H1 (cell line): ENCODE measurements around the gene CCDC106. TPM values are rescaled to one million over a fixed set of nuclear protein-coding genes. Genes with fewer than 3 reads are reported as not detected.

Source experiments
- CTCF ChIA-PET: fragments of 300-600 bp; sonication (Branson Sonifier 250); formaldehyde crosslinking; loops from one replicate; lab custom pipeline; 2021; ENCODE audit not compliant: partially characterized antibody; lab: Charles Lee
- POLR2A ChIA-PET: fragments of 300-600 bp; sonication (Branson Sonifier 250); formaldehyde crosslinking; loops from one replicate; lab custom pipeline; 2021; ENCODE audit warnings: inconsistent platforms; ENCODE audit not compliant: partially characterized antibody; lab: Charles Lee
- DNase-seq, 2 experiments: peaks; one replicate each; pipeline versions ENCODE4 v3.0.0 to v3.0.0-alpha.2; 2010 to 2022; ENCODE audit warnings: low spot score in 2 of 2, low read depth in 1 of 2, mixed read lengths in 1 of 2
- FAIRE-seq: peaks from 2 replicates; lab custom pipeline; 2011; peaks lifted over from hg19 to GRCh38; lab: Jason Lieb, UNC
- H2AFZ ChIP-seq: 2 replicates; pipeline ENCODE4 v1.8.1; 2012; ENCODE audit warnings: low read length, inconsistent platforms
- H2AK5ac ChIP-seq: 2 replicates; pipeline ENCODE4 v1.6.1; 2013; ENCODE audit warnings: low read depth, low read length
- H2BK120ac ChIP-seq: replicated peaks from 2 replicates; pipeline ENCODE3; 2013; ENCODE audit warnings: low read depth, low read length, inconsistent platforms
- H2BK12ac ChIP-seq: 2 replicates; pipeline ENCODE4 v1.6.1; 2013; ENCODE audit warnings: low read depth, low read length
- H2BK15ac ChIP-seq: 2 replicates; pipeline ENCODE4 v1.6.1; 2013; ENCODE audit warnings: low read length
- H2BK20ac ChIP-seq: 2 replicates; pipeline ENCODE4 v1.6.1; 2013; ENCODE audit warnings: low read length
- H2BK5ac ChIP-seq: 2 replicates; pipeline ENCODE4 v1.6.1; 2013; ENCODE audit warnings: low read depth, low read length
- H3K14ac ChIP-seq: 2 replicates; pipeline ENCODE4 v1.6.1; 2013; ENCODE audit warnings: inconsistent platforms; ENCODE audit not compliant: insufficient read length
- H3K18ac ChIP-seq: 2 replicates; pipeline ENCODE4 v1.6.1; 2013; ENCODE audit warnings: low read length; ENCODE audit errors: extremely low read depth
- H3K23ac ChIP-seq: 2 replicates; pipeline ENCODE4 v1.6.1; 2013; ENCODE audit warnings: inconsistent platforms; ENCODE audit not compliant: insufficient read length
- H3K23me2 ChIP-seq: 2 replicates; pipeline ENCODE4 v1.6.1; 2013; ENCODE audit warnings: low read depth, low read length
- H3K27ac ChIP-seq: 2 replicates; pipeline ENCODE4 v1.6.1; 2011; ENCODE audit warnings: low read depth, low read length, inconsistent platforms
- H3K27me3 ChIP-seq, 4 experiments: replicated peaks in 1 of 4; 1 replicate in 1 of 4; 2 replicates in 3 of 4; pipeline versions ENCODE4 v1.6.1 to v1.8.1; 2011 to 2013; ENCODE audit warnings: low read length in 3 of 4, mild to moderate bottlenecking in 3 of 4, inconsistent platforms in 2 of 4, mixed read lengths in 2 of 4, moderate library complexity in 1 of 4; ENCODE audit not compliant: control insufficient read depth in 3 of 4, insufficient read depth in 3 of 4; ENCODE audit errors: extremely low read depth in 1 of 4
- H3K36me3 ChIP-seq, 4 experiments: 2 replicates each; pipeline versions ENCODE4 v1.6.1 to v1.8.1; 2011 to 2013; ENCODE audit warnings: mild to moderate bottlenecking in 4 of 4, low read length in 3 of 4, moderate library complexity in 2 of 4, control low read depth in 1 of 4, inconsistent platforms in 1 of 4; ENCODE audit not compliant: insufficient read depth in 4 of 4, control insufficient read depth in 2 of 4
- H3K4ac ChIP-seq: replicated peaks from 2 replicates; pipeline ENCODE3; 2013; ENCODE audit warnings: low read length, low read depth, mixed read lengths, inconsistent platforms; ENCODE audit not compliant: insufficient read length
- H3K4me1 ChIP-seq, 4 experiments: replicated peaks in 1 of 4; 1 replicate in 1 of 4; 2 replicates in 3 of 4; pipeline versions ENCODE4 v1.6.1 to v1.8.1; 2011 to 2013; ENCODE audit warnings: low read length in 3 of 4, inconsistent platforms in 2 of 4, mixed read lengths in 1 of 4; ENCODE audit not compliant: insufficient read depth in 4 of 4, control insufficient read depth in 3 of 4
- H3K4me2 ChIP-seq, 2 experiments: 2 replicates each; pipeline versions ENCODE4 v1.6.1 to v1.8.1; 2011 to 2013; ENCODE audit warnings: low read depth in 2 of 2, low read length in 2 of 2, control low read depth in 1 of 2, inconsistent platforms in 1 of 2, mild to moderate bottlenecking in 1 of 2; ENCODE audit not compliant: insufficient read depth in 1 of 2
- H3K4me3 ChIP-seq, 4 experiments: fragments of 200-600, 300-600 bp in 1 of 4; sonication (generic), shearing (Covaris generic), sonication (Bioruptor Twin) in 1 of 4; 2 replicates each; pipeline versions ENCODE4 v1.5.1 to v1.8.1; 2011 to 2016; ENCODE audit warnings: low read length in 4 of 4, low read depth in 3 of 4, control low read depth in 2 of 4, inconsistent platforms in 2 of 4, mild to moderate bottlenecking in 2 of 4, mixed read lengths in 1 of 4, moderate library complexity in 1 of 4; ENCODE audit not compliant: insufficient read depth in 2 of 4; ENCODE audit errors: extremely low read depth in 1 of 4
- H3K56ac ChIP-seq: replicated peaks from 2 replicates; pipeline ENCODE3; 2013; ENCODE audit warnings: low read depth, mild to moderate bottlenecking, mixed read lengths, low read length, inconsistent platforms; ENCODE audit not compliant: insufficient read length
- H3K79me1 ChIP-seq: 2 replicates; pipeline ENCODE4 v1.6.1; 2013; ENCODE audit warnings: low read depth, low read length, control low read depth
- H3K79me2 ChIP-seq, 2 experiments: 2 replicates each; pipeline versions ENCODE4 v1.6.1 to v1.8.1; 2012 to 2013; ENCODE audit warnings: low read length in 2 of 2, mild to moderate bottlenecking in 2 of 2, inconsistent platforms in 1 of 2; ENCODE audit not compliant: insufficient read depth in 2 of 2, control insufficient read depth in 1 of 2
- H3K9ac ChIP-seq, 4 experiments: replicated peaks in 1 of 4; 1 replicate in 1 of 4; 2 replicates in 3 of 4; pipeline versions ENCODE4 v1.6.1 to v1.8.1; 2011 to 2013; ENCODE audit warnings: low read depth in 3 of 4, low read length in 3 of 4, control low read depth in 2 of 4, mild to moderate bottlenecking in 2 of 4, moderate library complexity in 2 of 4, inconsistent platforms in 1 of 4; ENCODE audit errors: extremely low read depth in 1 of 4
- H3K9me3 ChIP-seq, 2 experiments: 2 replicates each; pipeline versions ENCODE4 v1.6.1 to v1.8.1; 2012 to 2013; ENCODE audit warnings: mild to moderate bottlenecking in 2 of 2, moderate library complexity in 2 of 2, control low read depth in 1 of 2, inconsistent platforms in 1 of 2, low read depth in 1 of 2, low read length in 1 of 2, mixed read lengths in 1 of 2; ENCODE audit not compliant: insufficient read depth in 2 of 2
- H4K20me1 ChIP-seq, 2 experiments: replicated peaks in 1 of 2; 2 replicates each; pipeline versions ENCODE3 to v1.8.1; 2011 to 2013; ENCODE audit warnings: inconsistent platforms in 2 of 2, low read length in 2 of 2, mild to moderate bottlenecking in 1 of 2; ENCODE audit not compliant: insufficient read depth in 2 of 2, control insufficient read depth in 1 of 2
- H4K5ac ChIP-seq: 2 replicates; pipeline ENCODE4 v1.6.1; 2013; ENCODE audit warnings: low read length, low read depth, mixed read lengths, inconsistent platforms; ENCODE audit not compliant: insufficient read length
- H4K8ac ChIP-seq: 2 replicates; pipeline ENCODE4 v1.8.0; 2013; ENCODE audit warnings: mild to moderate bottlenecking, moderate library complexity, low read length, inconsistent platforms; ENCODE audit not compliant: insufficient read depth; ENCODE audit errors: extremely low read depth
- H4K91ac ChIP-seq: replicated peaks from 2 replicates; pipeline ENCODE3; 2013; ENCODE audit warnings: low read length, mixed read lengths, inconsistent platforms; ENCODE audit not compliant: insufficient read length
- RAD21 ChIP-seq, 2 experiments: IDR thresholded peaks in 1 of 2; conservative IDR thresholded peaks in 1 of 2; 2 replicates each; pipeline ENCODE4 v1.6.1; 2011; ENCODE audit warnings: low read depth in 2 of 2, low read length in 2 of 2, improper control_type of control experiment in 1 of 2, inconsistent platforms in 1 of 2, mild to moderate bottlenecking in 1 of 2, moderate library complexity in 1 of 2
- WGBS, 2 experiments: shearing (Covaris generic) in 1 of 2; methylation state at CpG; one replicate each; pipeline versions ENCODE4 v1.1.6 to v1.1.7; 2013 to 2015; ENCODE audit warnings: low lambda C conversion rate in 2 of 2, mixed read lengths in 2 of 2, inconsistent platforms in 1 of 2, low coverage in 1 of 2, missing lambda C conversion rate in 1 of 2; ENCODE audit not compliant: insufficient replicate concordance in 2 of 2, insufficient coverage in 1 of 2, insufficient read length in 1 of 2; ENCODE audit errors: extremely low coverage in 1 of 2, missing lambda C conversion rate in 1 of 2; 5-methylcytosine and 5-hydroxymethylcytosine counted together
- polyA plus RNA-seq, 7 experiments: library from polyadenylated mRNA; depleted of rRNA in 3 of 7; stranded (reverse) in 5 of 7; unstranded in 2 of 7; fragments of >200 nt in 5 of 7; fragments of 200-250 nt in 2 of 7; gene quantifications; 1 replicate in 5 of 7; 2 replicates in 1 of 7; 4 replicates in 1 of 7; pipeline versions ENCODE4 v1.2.1 to v1.2.3, GENCODE V29; 2011 to 2013; ENCODE audit warnings: missing spikeins in 2 of 7, mixed read lengths in 2 of 7
- total RNA-seq: library from RNA; stranded (reverse); fragmentation: NEBNext Ultra II Directional; extraction: Animal tissue kit (Norgen Biotek cat#: 25700); gene quantifications from 2 replicates; pipeline ENCODE4 v1.2.1, GENCODE V29; 2021

Gene CCDC106
- total and polyA plus RNA-seq, 2 of the 8 experiments (the other 6 are each of a cell fraction or from before 2014, with no cell fraction given): 12.0 to 20.1 TPM

DNA sequence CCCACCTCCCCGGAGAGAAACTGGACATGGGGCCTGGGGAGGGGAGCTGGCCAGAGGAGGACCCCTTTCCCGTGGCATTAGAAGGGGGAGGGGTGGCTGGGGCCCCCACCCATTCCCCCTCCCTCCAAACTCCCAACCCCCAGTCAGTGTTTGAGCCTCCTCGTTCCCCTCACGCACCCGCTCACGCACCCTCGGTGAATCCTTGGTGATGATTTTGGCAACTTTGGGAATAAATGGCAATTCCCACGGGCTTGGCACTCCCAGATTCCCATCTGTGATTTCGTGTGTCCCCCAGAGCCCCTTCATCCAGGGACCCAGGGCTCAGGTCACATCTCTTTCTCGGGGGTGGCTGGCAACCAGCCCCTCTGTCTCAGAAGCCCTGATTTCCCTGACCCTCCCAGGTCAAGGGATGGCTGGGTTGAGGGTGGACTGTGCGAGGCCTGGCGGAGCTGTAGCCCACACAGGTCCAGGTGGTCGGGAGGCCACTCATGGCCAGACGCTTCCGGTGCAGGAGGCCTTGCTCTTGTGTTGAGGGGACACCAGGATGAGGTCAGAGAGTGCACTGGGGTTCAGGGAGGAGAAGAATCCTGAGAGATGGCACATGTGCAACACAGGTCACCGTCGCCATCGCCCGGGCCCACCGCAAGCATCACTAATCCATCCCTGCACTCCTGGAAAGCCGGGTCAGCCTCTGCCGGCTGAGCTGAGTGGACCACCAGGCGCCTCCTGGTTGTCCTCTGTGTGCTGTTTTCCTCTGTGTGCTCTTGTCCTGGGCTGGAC, 47.7 kb downstream of the CCDC106 start:
- Histone ChIP-seq H3K36me3 (peaks cover 2 to 31% (median 16%) of the 10 kb centered on the region in 4 experiments; a peak in 6 of 8 replicates), H4K8ac (no peak overlapping the region), H3K27ac (no peak overlapping the region), H2BK5ac (no peak overlapping the region), H3K4me3 (no peak overlapping the region), H3K4me1 (no peaks in the 10 kb centered on the region), H3K9me3 (no peaks in the 10 kb centered on the region), H3K23me2 (no peaks in the 10 kb centered on the region), H4K5ac (no peak overlapping the region), H2AFZ (no peak overlapping the region), H3K18ac (no peak overlapping the region), H2BK20ac (no peak overlapping the region), H4K20me1 (peaks cover 0 to 5% of the 10 kb centered on the region in 2 experiments), H3K4ac (no peak overlapping the region), H2BK12ac (no peak overlapping the region), H3K56ac (no peak overlapping the region), H3K9ac (no peak overlapping the region), H3K27me3 (no peaks in the 10 kb centered on the region), H3K23ac (no peak overlapping the region), H2AK5ac (no peak overlapping the region), H3K14ac (no peak overlapping the region), H4K91ac (no peak overlapping the region), H3K79me2 (no peaks in the 10 kb centered on the region), H2BK120ac (no peak overlapping the region), H2BK15ac (no peak overlapping the region), H3K79me1 (no peaks in the 10 kb centered on the region; the same call in 1 of the 2 replicates), H3K4me2 (no peak overlapping the region)
- FAIRE-seq (no peak), DNase-seq (no peak)
- POLR2A ChIA-PET: interaction anchor here (0.6 to 1.6 kb wide), 3 partner anchors 21 to 39 kb away, joined by 3 to 5 read pairs (median 3); partner anchors contain the start of gene EPN1
- no peak for TF ChIP-seq RAD21 (IDR thresholded peaks at IDR 0.05 in 1 of 2, conservative IDR thresholded peaks at IDR 0.05 in 1 of 2; ENCODE audit: low read depth in 2 of 2, low read length in 2 of 2)
- 94% methylated on average over 22 of the region's 23 CpGs; no CpG with 5 or more reads in 1 of the 2 experiments for WGBS, 2 experiments
- CTCF ChIA-PET: interaction anchor here (3.2 kb wide), 1 partner anchor 8 kb away, joined by 12 read pairs; no protein-coding TSS in a partner anchor
